Stimulated activated naive CD8-positive, alpha-beta T cell treated with anti-CD3 and anti-CD28 coated beads, Interleukin-15, amount 100 ng/mL, for 72 hours (primary cell): ENCODE measurements around the gene SFRP2.

Source experiments
- ATAC-seq: fragments of 150-1000 bp; cut with Tn5 transposase; 2 replicates; pipeline ENCODE4 v1.10.0; 2021; ENCODE audit warnings: mild to moderate bottlenecking, moderate library complexity
- DNase-seq, 2 donors: peaks; one replicate each; pipeline ENCODE4 v3.0.0; 2021 to 2022
- H3K27ac Mint-ChIP-seq, 2 donors: one replicate each; pipeline ENCODE4 v1.8.0; 2022; ENCODE audit warnings: mild to moderate bottlenecking in 2 of 2, mixed read lengths in 2 of 2, moderate library complexity in 2 of 2
- H3K27me3 Mint-ChIP-seq: one replicate; pipeline ENCODE4 v1.8.0; 2022; ENCODE audit warnings: mixed read lengths
- H3K4me1 Mint-ChIP-seq: one replicate; pipeline ENCODE4 v1.8.0; 2022; ENCODE audit warnings: mild to moderate bottlenecking, mixed read lengths
- H3K4me3 Mint-ChIP-seq, 2 donors: one replicate each; pipeline ENCODE4 v1.8.0; 2022; ENCODE audit warnings: mild to moderate bottlenecking in 2 of 2, mixed read lengths in 2 of 2, moderate library complexity in 1 of 2
- H3K9me3 Mint-ChIP-seq, 2 donors: one replicate each; pipeline ENCODE4 v1.8.0; 2022; ENCODE audit warnings: mixed read lengths in 2 of 2

SFRP2 gene

GRCh38 chr4:153764601-153765368, 24.1 kb downstream of the SFRP2 start:
- Mint-ChIP-seq H3K4me3 (no peak overlapping the region), H3K27ac (no peak overlapping the region), H3K9me3 (no peaks in the 10 kb centered on the region), H3K4me1 (peaks cover 6% of the 10 kb centered on the region), H3K27me3 (peaks cover 57% of the 10 kb centered on the region)
- ATAC-seq (no peak), DNase-seq (no peak)

- no peak overlapping the region for H3K27ac Mint-ChIP-seq
- DNase-seq (no peak), ATAC-seq (no peak)
- H3K9me3 Mint-ChIP-seq = no peaks in the 10 kb centered on the region
- no peak overlapping the region for H3K4me3 Mint-ChIP-seq
- peaks cover 13% of the 10 kb centered on the region for H3K4me1 Mint-ChIP-seq
- H3K27me3 Mint-ChIP-seq = peaks cover 71% of the 10 kb centered on the region
These were observed 25.5 kb downstream of the SFRP2 start for GRCh38 chr4:153763404-153763803.

GRCh38 chr4:153759407-153760316, 29.2 kb downstream of the SFRP2 start, which contains the start of gene RNF175:
Gene RNF175, minus strand, starts transcription at chr4:153760024. Its CDS starts 162 bp downstream, at chr4:153759862.
- Mint-ChIP-seq H3K27ac (no peak within 1 kb of the TSS), H3K9me3 (no peaks in the 10 kb centered on the region), H3K27me3 (peaks cover 77% of the 10 kb centered on the region), H3K4me3 (peak within 1 kb of the TSS; percentile 62 to 69), H3K4me1 (peaks cover 19% of the 10 kb centered on the region)
- ATAC-seq (peak; percentile 60), DNase-seq (peak in 1 of 2 donors; percentile 14)

GRCh38 chr4:153758688-153759406, 30.0 kb downstream of the SFRP2 start:
- Mint-ChIP-seq H3K27ac (no peak overlapping the region), H3K4me1 (peaks cover 19% of the 10 kb centered on the region), H3K4me3 (peak overlapping the region; percentile 44 to 51), H3K9me3 (no peaks in the 10 kb centered on the region), H3K27me3 (peaks cover 69% of the 10 kb centered on the region)
- no peak for DNase-seq
- peak; percentile 3 for ATAC-seq

DNA sequence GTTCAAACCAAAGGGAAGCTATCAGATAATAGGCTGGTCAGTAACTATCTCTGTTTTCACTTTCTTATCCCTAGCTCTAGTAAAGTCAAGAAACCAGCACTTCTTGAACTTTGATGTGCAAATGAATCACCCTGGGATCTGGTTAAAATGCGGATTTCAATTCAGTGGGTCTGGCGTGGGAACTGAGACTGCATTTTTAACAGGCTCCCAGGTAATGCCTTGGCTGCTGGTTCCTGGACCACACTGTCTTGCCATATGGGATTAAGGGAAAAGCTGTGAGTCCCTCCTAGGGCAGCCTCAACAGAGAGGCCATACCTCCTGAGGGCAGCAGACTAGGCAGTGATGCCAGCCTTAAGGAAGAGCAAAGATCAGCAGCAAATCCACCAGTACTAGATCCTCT, 30.7 kb downstream of the SFRP2 start:
- no peak overlapping the region for H3K4me3 Mint-ChIP-seq
- no peak overlapping the region for H3K27ac Mint-ChIP-seq
- H3K27me3 Mint-ChIP-seq = peaks cover 62% of the 10 kb centered on the region
- H3K4me1 Mint-ChIP-seq = peaks cover 19% of the 10 kb centered on the region
- no peak for DNase-seq
- no peaks in the 10 kb centered on the region for H3K9me3 Mint-ChIP-seq
- no peak for ATAC-seq

GRCh38 chr4:153757407-153757806, 31.5 kb downstream of the SFRP2 start:
- Mint-ChIP-seq H3K27ac (no peak overlapping the region), H3K27me3 (peaks cover 55% of the 10 kb centered on the region)
- DNase-seq = no peak

GRCh38 chr4:153755186-153755585, 33.7 kb downstream of the SFRP2 start:
- DNase-seq = no peak
- Mint-ChIP-seq H3K4me3 (no peak overlapping the region), H3K9me3 (no peaks in the 10 kb centered on the region), H3K27ac (no peak overlapping the region), H3K27me3 (peaks cover 34% of the 10 kb centered on the region), H3K4me1 (peaks cover 13% of the 10 kb centered on the region)
- no peak for ATAC-seq

More at GRCh38 chr4:153757407-153757806, 31.5 kb downstream of the SFRP2 start:
- no peak for ATAC-seq
- Mint-ChIP-seq H3K9me3 (no peaks in the 10 kb centered on the region), H3K4me1 (peaks cover 14% of the 10 kb centered on the region), H3K4me3 (no peak overlapping the region)

DNA sequence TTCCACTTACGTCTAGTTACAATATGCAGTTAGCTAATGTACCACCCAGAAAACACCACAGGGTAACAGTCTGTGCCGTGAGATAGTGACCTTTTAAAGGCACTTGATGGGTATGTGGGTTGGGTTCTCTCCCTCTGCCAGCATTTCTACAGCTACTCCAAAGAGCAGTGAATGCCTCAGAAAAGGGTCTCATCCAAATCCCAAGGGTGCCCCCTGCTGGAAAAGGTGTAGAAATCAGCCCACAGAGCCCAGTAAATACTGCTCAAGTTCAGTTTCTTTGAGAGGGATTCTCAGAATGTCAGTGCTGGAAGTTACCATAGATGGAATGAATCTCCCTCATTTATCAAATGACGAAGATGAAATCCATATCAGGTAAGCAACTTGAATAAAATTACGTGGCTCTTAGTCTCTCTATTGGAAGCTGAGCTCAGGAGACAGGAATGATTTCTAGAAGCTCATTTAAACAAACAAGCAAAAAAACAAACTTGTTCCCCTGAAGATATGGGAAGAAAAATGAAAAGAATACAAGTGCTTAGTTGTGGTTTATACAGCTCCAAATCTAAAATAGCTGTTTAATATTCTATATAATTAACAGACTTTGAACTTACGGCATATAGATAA, 38.6 kb downstream of the SFRP2 start:
- DNase-seq (peak; percentile 59 to 69), ATAC-seq (peak; percentile 86)
- no peak overlapping the region for H3K4me3 Mint-ChIP-seq
- H3K9me3 Mint-ChIP-seq = no peaks in the 10 kb centered on the region
- H3K4me1 Mint-ChIP-seq = peaks cover 4% of the 10 kb centered on the region
- H3K27me3 Mint-ChIP-seq = peaks cover 11% of the 10 kb centered on the region
- H3K27ac Mint-ChIP-seq = no peak overlapping the region

DNA sequence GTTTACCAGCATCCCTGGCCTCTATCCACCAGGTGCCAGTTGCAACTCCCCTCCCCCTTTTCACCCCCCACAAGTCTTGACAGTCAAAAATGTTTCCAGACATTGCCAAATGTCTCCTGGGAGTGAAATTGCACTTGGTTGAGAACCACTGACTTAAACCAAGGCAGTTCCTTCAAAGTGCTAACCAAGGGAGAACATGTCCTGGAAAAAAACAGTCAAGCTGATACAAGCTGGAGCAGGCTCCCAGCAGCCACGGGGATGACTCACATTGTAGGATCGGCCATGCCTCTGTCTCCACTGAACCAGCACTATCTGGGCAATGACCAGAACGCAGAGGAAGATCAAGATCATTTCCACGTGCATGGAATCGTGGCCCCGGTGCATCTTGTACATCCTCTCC, 40.5 kb downstream of the SFRP2 start:
- no peak overlapping the region for H3K27ac Mint-ChIP-seq

GRCh38 chr4:153747406-153747955, 41.4 kb downstream of the SFRP2 start:
- Mint-ChIP-seq H3K27me3 (peaks cover 21% of the 10 kb centered on the region), H3K27ac (no peak overlapping the region), H3K4me1 (no peaks in the 10 kb centered on the region), H3K9me3 (no peaks in the 10 kb centered on the region), H3K4me3 (no peak overlapping the region)
- DNase-seq = no peak
- no peak for ATAC-seq

More for the DNA sequence above, 40.5 kb downstream of the SFRP2 start:
- H3K9me3 Mint-ChIP-seq = no peaks in the 10 kb centered on the region
- DNase-seq (no peak), ATAC-seq (no peak)
- peaks cover 14% of the 10 kb centered on the region for H3K27me3 Mint-ChIP-seq
- no peaks in the 10 kb centered on the region for H3K4me1 Mint-ChIP-seq
- no peak overlapping the region for H3K4me3 Mint-ChIP-seq

GRCh38 chr4:153745651-153746050, 43.2 kb downstream of the SFRP2 start:
- H3K27ac Mint-ChIP-seq = no peak overlapping the region
- ATAC-seq = no peak
- H3K4me1 Mint-ChIP-seq = no peaks in the 10 kb centered on the region
- H3K4me3 Mint-ChIP-seq = no peak overlapping the region
- H3K27me3 Mint-ChIP-seq = peaks cover 28% of the 10 kb centered on the region
- H3K9me3 Mint-ChIP-seq = peaks cover 8 to 9% of the 10 kb centered on the region in 2 donors
- no peak for DNase-seq

DNA sequence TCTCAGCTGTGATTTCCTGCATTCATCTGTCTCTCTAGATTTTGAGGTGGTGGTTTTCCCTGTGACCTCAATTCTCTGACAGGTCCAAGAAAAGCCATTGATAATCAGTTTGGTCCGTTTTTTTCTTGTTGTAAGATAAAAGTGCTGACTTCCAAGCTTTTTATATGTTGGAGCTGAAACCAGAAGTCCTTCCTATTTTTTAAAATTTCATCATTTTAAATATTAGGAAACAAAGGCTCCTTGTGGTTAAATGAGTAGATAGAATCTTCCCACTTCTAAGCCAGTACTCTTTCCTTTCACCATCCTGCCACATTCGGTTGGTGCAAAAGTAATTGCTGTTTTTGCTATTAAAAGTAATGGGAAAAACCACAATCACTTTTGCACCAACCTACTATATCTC, 47.3 kb downstream of the SFRP2 start:
- DNase-seq (no peak), ATAC-seq (no peak)
- no peak overlapping the region for H3K27ac Mint-ChIP-seq
- peaks cover 12 to 19% of the 10 kb centered on the region in 2 donors for H3K9me3 Mint-ChIP-seq
- peaks cover 22% of the 10 kb centered on the region for H3K27me3 Mint-ChIP-seq
- no peaks in the 10 kb centered on the region for H3K4me1 Mint-ChIP-seq
- no peak overlapping the region for H3K4me3 Mint-ChIP-seq

DNA sequence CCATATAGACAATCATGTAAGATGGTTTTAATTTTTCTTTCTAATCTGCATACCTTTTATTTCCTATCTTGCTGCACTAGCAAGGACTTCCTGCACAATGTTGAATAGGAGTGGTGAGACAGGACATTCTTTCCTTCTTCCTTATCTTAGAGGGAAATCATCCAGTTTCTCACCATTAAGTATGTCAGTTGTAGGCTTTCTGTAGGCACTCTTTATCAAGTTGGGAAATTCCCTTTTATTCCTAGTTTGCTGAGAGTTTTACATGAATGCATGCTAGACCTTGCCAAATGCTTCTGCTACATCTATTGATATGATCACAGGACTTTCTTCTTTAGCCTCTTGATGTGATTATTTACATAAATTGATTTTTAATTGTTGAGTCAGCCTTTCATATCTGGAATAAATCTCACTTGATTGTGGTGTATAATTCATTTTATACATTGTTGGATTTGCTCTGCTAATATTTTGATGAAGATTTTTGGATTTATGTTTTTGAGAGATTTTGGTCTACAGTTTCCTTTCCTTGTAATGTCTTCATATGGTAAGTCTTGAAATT, 52.9 kb downstream of the SFRP2 start:
- H3K27ac Mint-ChIP-seq = no peak overlapping the region
- no peak for ATAC-seq
- H3K27me3 Mint-ChIP-seq = peaks cover 20% of the 10 kb centered on the region
- H3K4me3 Mint-ChIP-seq = no peak overlapping the region
- H3K4me1 Mint-ChIP-seq = peaks cover 7% of the 10 kb centered on the region
- no peak for DNase-seq
- peaks cover 7 to 14% of the 10 kb centered on the region in 2 donors for H3K9me3 Mint-ChIP-seq

DNA sequence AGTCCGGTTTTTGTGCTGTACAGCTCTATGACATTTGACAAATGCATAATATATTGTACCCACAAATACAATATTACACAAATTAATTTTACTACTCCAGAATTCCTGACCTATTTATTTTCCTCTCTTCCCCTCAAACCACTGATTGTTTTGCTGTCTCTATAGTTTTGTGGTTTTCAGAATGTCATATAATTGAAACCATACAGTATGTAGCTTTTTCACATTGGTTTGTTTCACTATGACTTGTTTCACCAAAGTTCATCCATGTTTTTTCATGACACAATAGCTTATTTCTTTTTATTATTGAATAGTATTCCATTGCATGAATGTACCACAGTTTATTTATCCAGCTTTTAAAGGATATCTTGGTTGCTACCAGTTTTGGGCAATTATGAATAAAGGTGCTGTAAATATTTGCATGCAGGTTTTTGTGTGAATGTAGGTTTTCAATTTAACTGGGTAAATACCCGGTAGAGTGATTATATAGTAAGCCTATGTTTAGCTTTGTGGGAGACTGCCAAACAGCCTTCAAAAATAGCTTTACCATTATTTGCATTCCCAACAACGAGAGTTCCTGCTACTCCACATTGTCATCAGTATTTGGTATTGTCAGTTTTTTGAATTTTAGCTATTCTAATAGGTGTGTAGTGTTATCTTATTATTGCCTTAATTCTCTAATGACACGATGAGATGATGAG, 55.0 kb downstream of the SFRP2 start:
- H3K27me3 Mint-ChIP-seq = peaks cover 12% of the 10 kb centered on the region
- H3K27ac Mint-ChIP-seq = no peak overlapping the region
- no peak overlapping the region for H3K4me3 Mint-ChIP-seq
- DNase-seq (no peak), ATAC-seq (peak; percentile 62)
- peaks cover 7% of the 10 kb centered on the region for H3K4me1 Mint-ChIP-seq
- H3K9me3 Mint-ChIP-seq = no peaks in the 10 kb centered on the region
